HepG2 (cell line): Measurements from ENCODE around the gene CPNE1. TPM values are rescaled to one million over a fixed set of nuclear protein-coding genes. Genes with fewer than 3 reads are reported as not detected.

Source experiments
- AGO2 ChIP-seq: fragments of 200-400 bp; formaldehyde crosslinking; optimal IDR thresholded peaks from 2 replicates; pipeline ENCODE3; 2017; ENCODE audit warnings: mild to moderate bottlenecking, low read depth, low read length, moderate library complexity
- CC2D1A ChIP-seq: sonication (generic); formaldehyde crosslinking; IDR thresholded peaks from 2 replicates; pipeline ENCODE4 v1.8.1; 2023; ENCODE audit warnings: mild to moderate bottlenecking, missing genetic modification reagents
- CHD4 ChIP-seq: fragments of 200-600 bp; sonication (generic); IDR thresholded peaks from 2 replicates; pipeline ENCODE4 v1.7.0; 2017; ENCODE audit warnings: mild to moderate bottlenecking, low read length, borderline replicate concordance
- CREM ChIP-seq, 2 experiments: sonication (generic) in 1 of 2; formaldehyde crosslinking in 1 of 2; IDR thresholded peaks; 2 replicates each; pipeline versions ENCODE4 v1.4.0 to v1.6.1; 2016 to 2020; ENCODE audit warnings: antibody characterized with exemption in 1 of 2, mild to moderate bottlenecking in 1 of 2, missing genetic modification reagents in 1 of 2
- DNMT1 ChIP-seq: sonication (generic); formaldehyde crosslinking; IDR thresholded peaks from 2 replicates; pipeline ENCODE4 v1.5.1; 2020; ENCODE audit warnings: mild to moderate bottlenecking, missing genetic modification reagents
- EP300 ChIP-seq, 3 experiments: sonication (generic) in 1 of 3; formaldehyde crosslinking in 1 of 3; IDR thresholded peaks; 2 replicates each; pipeline versions ENCODE4 v1.5.1 to v1.6.1; 2011 to 2020; ENCODE audit warnings: low read depth in 2 of 3, low read length in 2 of 3, borderline replicate concordance in 1 of 3, improper control_type of control experiment in 1 of 3, mild to moderate bottlenecking in 1 of 3, missing genetic modification reagents in 1 of 3, moderate library complexity in 1 of 3
- FOSL2 ChIP-seq: sonication (generic); formaldehyde crosslinking; IDR thresholded peaks from 2 replicates; pipeline ENCODE4 v1.4.0; 2020; ENCODE audit warnings: missing genetic modification reagents
- KDM5A ChIP-seq: fragments of 200-600 bp; sonication (generic); IDR thresholded peaks from 2 replicates; pipeline ENCODE4 v1.7.0; 2018; ENCODE audit warnings: antibody characterized with exemption, mild to moderate bottlenecking, low read length, borderline replicate concordance
- LCORL ChIP-seq, 2 experiments: fragments of 450-650 bp in 1 of 2; sonication (generic) in 1 of 2; formaldehyde crosslinking in 1 of 2; IDR thresholded peaks; 2 replicates each; pipeline versions ENCODE4 v1.5.0 to v1.6.1; 2017 to 2020; ENCODE audit warnings: antibody characterized with exemption in 1 of 2, missing genetic modification reagents in 1 of 2
- MED1 ChIP-seq: sonication (generic); formaldehyde crosslinking; IDR thresholded peaks from 2 replicates; pipeline ENCODE4 v1.4.0; 2020; ENCODE audit warnings: missing genetic modification reagents
- RARG ChIP-seq: sonication (generic); formaldehyde crosslinking; IDR thresholded peaks from 2 replicates; pipeline ENCODE4 v1.4.0; 2020; ENCODE audit warnings: low read depth, mild to moderate bottlenecking, missing genetic modification reagents
- RCOR2 ChIP-seq: IDR thresholded peaks from 2 replicates; pipeline ENCODE4 v1.6.1; 2016; ENCODE audit warnings: missing biosample characterization, missing genetic modification reagents
- RORA ChIP-seq: sonication (generic); formaldehyde crosslinking; IDR thresholded peaks from 2 replicates; pipeline ENCODE4 v1.5.0; 2020; ENCODE audit warnings: mild to moderate bottlenecking, missing genetic modification reagents, moderate library complexity
- SETDB1 ChIP-seq: sonication (generic); formaldehyde crosslinking; IDR thresholded peaks from 2 replicates; pipeline ENCODE4 v1.5.1; 2020; ENCODE audit warnings: missing genetic modification reagents, mild to moderate bottlenecking, borderline replicate concordance
- XRCC5 ChIP-seq: fragments of 200-400 bp; formaldehyde crosslinking; optimal IDR thresholded peaks from 2 replicates; pipeline ENCODE3; 2017; ENCODE audit warnings: mild to moderate bottlenecking, low read length
- ZNF354B ChIP-seq: sonication (generic); formaldehyde crosslinking; IDR thresholded peaks from 2 replicates; pipeline ENCODE4 v1.8.0; 2022; ENCODE audit warnings: mild to moderate bottlenecking, missing genetic modification reagents
- ZNF672 ChIP-seq: sonication (generic); formaldehyde crosslinking; IDR thresholded peaks from 2 replicates; pipeline ENCODE4 v1.8.1; 2022; ENCODE audit warnings: missing genetic modification reagents
- ZNF724P ChIP-seq: sonication (generic); formaldehyde crosslinking; IDR thresholded peaks from 2 replicates; pipeline ENCODE4 v1.8.0; 2022; ENCODE audit warnings: missing genetic modification reagents, borderline replicate concordance
- ZNF749 ChIP-seq: sonication (generic); formaldehyde crosslinking; IDR thresholded peaks from 2 replicates; pipeline ENCODE4 v1.8.0; 2022; ENCODE audit warnings: mild to moderate bottlenecking, missing genetic modification reagents, moderate library complexity, borderline replicate concordance
- ZNF781 ChIP-seq: sonication (generic); formaldehyde crosslinking; IDR thresholded peaks from 2 replicates; pipeline ENCODE4 v1.5.1; 2020; ENCODE audit warnings: borderline replicate concordance, mild to moderate bottlenecking, missing genetic modification reagents; ENCODE audit errors: not compliant biosample characterization
- polyA plus RNA-seq, 8 experiments: library from polyadenylated mRNA; depleted of rRNA in 3 of 8; stranded (reverse) in 7 of 8; unstranded in 1 of 8; fragments of >200 nt; fragmentation: Illumina TruSeq in 4 of 8; extraction: Trizol in 4 of 8; gene quantifications; 2 replicates each; pipeline versions ENCODE4 v1.2.1 to v1.2.3, GENCODE V29; 2011 to 2016; ENCODE audit warnings: low read depth in 4 of 8, missing spikeins in 1 of 8, mixed read lengths in 1 of 8; ENCODE audit not compliant: insufficient read depth in 1 of 8
- total RNA-seq, 5 experiments: library from RNA; depleted of rRNA; stranded (reverse); fragments of >200 nt; fragmentation: Illumina TruSeq; extraction: Trizol; gene quantifications; 2 replicates each; pipeline ENCODE4 v1.2.3, GENCODE V29; 2016; ENCODE audit warnings: low read depth in 1 of 5
- TF ChIP-seq, protein P1 (sequence below): IDR thresholded peaks from 2 replicates; pipeline ENCODE4 v1.4.0; 2020; ENCODE audit warnings: mild to moderate bottlenecking, missing genetic modification reagents
- TF ChIP-seq, protein P2 (sequence below): IDR thresholded peaks from 2 replicates; pipeline ENCODE4 v1.6.1; 2016; ENCODE audit warnings: missing biosample characterization, missing genetic modification reagents, low read depth
- TF ChIP-seq, protein P3 (sequence below): IDR thresholded peaks from 2 replicates; pipeline ENCODE4 v1.6.1; 2016; ENCODE audit warnings: low read depth, borderline replicate concordance

Gene CPNE1
- total and polyA plus RNA-seq, 2 of the 13 experiments (the other 11 are each of a cell fraction or from before 2014, with no cell fraction given) = 408 to 431 TPM

- TF ChIP-seq EP300 (IDR thresholded peaks at IDR 0.05; ENCODE audit: low read depth in 2 of 2, low read length in 2 of 2) (peak; percentile 19 to 54; a peak in 3 of 4 replicates), EP300 (CRISPR knock-in tag; IDR thresholded peaks at IDR 0.05; ENCODE audit: borderline replicate concordance) (peak; percentile 69), CC2D1A (CRISPR knock-in tag) (0 out of 2 replicates have a peak, but pooled peaks have one; percentile 79), CHD4 (no peak), RORA (CRISPR knock-in tag) (no peak), KDM5A (peak; percentile 89), FOSL2 (CRISPR knock-in tag) (peak; percentile 66), DNMT1 (CRISPR knock-in tag) (peak; percentile 96), RCOR2 (CRISPR knock-in tag) (no peak; the same call in 1 of the 2 replicates), RARG (CRISPR knock-in tag) (0 out of 2 replicates have a peak, but pooled peaks have one; percentile 8), ZNF354B (CRISPR knock-in tag) (peak; percentile 92; the same call in 1 of the 2 replicates), ZNF724P (CRISPR knock-in tag) (peak; percentile 94; the same call in 1 of the 2 replicates), LCORL (IDR thresholded peaks at IDR 0.05) (no peak), LCORL (CRISPR knock-in tag; IDR thresholded peaks at IDR 0.05) (peak; percentile 69), CREM (IDR thresholded peaks at IDR 0.05) (peak; percentile 90), CREM (CRISPR knock-in tag; IDR thresholded peaks at IDR 0.05) (peak; percentile 84), MED1 (CRISPR knock-in tag) (peak; percentile 87), XRCC5 (peak; percentile 93), ZNF672 (CRISPR knock-in tag) (no peak), ZNF781 (CRISPR knock-in tag) (peak; percentile 97), ZNF749 (CRISPR knock-in tag) (peak; percentile 98), SETDB1 (no peak), AGO2 (peak; percentile 99)
- TF ChIP-seq, protein P1, sequence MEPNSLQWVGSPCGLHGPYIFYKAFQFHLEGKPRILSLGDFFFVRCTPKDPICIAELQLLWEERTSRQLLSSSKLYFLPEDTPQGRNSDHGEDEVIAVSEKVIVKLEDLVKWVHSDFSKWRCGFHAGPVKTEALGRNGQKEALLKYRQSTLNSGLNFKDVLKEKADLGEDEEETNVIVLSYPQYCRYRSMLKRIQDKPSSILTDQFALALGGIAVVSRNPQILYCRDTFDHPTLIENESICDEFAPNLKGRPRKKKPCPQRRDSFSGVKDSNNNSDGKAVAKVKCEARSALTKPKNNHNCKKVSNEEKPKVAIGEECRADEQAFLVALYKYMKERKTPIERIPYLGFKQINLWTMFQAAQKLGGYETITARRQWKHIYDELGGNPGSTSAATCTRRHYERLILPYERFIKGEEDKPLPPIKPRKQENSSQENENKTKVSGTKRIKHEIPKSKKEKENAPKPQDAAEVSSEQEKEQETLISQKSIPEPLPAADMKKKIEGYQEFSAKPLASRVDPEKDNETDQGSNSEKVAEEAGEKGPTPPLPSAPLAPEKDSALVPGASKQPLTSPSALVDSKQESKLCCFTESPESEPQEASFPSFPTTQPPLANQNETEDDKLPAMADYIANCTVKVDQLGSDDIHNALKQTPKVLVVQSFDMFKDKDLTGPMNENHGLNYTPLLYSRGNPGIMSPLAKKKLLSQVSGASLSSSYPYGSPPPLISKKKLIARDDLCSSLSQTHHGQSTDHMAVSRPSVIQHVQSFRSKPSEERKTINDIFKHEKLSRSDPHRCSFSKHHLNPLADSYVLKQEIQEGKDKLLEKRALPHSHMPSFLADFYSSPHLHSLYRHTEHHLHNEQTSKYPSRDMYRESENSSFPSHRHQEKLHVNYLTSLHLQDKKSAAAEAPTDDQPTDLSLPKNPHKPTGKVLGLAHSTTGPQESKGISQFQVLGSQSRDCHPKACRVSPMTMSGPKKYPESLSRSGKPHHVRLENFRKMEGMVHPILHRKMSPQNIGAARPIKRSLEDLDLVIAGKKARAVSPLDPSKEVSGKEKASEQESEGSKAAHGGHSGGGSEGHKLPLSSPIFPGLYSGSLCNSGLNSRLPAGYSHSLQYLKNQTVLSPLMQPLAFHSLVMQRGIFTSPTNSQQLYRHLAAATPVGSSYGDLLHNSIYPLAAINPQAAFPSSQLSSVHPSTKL = peak; percentile 83; the same call in 1 of the 2 replicates
- TF ChIP-seq, protein P2, sequence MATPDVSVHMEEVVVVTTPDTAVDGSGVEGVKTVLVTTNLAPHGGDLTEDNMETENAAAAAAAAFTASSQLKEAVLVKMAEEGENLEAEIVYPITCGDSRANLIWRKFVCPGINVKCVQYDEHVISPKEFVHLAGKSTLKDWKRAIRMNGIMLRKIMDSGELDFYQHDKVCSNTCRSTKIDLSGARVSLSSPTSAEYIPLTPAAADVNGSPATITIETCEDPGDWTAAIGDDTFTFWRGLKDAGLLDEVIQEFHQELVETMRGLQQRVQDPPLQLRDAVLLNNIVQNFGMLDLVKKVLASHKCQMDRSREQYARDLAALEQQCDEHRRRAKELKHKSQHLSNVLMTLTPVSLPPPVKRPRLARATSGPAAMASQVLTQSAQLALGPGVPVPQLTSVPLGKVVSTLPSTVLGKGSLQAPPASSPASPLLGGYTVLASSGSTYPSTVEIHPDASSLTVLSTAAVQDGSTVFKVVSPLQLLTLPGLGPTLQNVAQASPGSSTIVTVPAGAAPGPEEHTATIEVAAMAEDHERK (CRISPR knock-in tag) = peak; percentile 83
- TF ChIP-seq, protein P3, sequence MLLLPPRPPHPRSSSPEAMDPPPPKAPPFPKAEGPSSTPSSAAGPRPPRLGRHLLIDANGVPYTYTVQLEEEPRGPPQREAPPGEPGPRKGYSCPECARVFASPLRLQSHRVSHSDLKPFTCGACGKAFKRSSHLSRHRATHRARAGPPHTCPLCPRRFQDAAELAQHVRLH (CRISPR knock-in tag) = peak; percentile 93; the same call in 1 of the 2 replicates
Measured at GRCh38 chr20:35699127-35699956, 34.6 kb upstream of the CPNE1 start, which contains the start of the genes NFS1 and ROMO1 (continued).
